ENCODE measurements around the gene B3GNT3.
A peak's percentile ranks its signal among the peaks of the same experiment; 100 is the strongest.

Gene B3GNT3

GRCh38 chr19:17794731-17795494, at the start of gene B3GNT3:
Gene B3GNT3, plus strand, starts transcription at chr19:17795138. Its CDS starts 12,670 bp downstream, at chr19:17807808.
- peak; percentile 87 for DNase-seq (ENCODE audit: low spot score)

- DNase-seq (ENCODE audit: low spot score): peak; percentile 96
Observed at GRCh38 chr19:17747205-17748098, 47.5 kb upstream of the B3GNT3 start.

- no peak for DNase-seq (ENCODE audit: low spot score)
Observed at GRCh38 chr19:17748884-17749638, 45.9 kb upstream of the B3GNT3 start.

- no peak for DNase-seq (ENCODE audit: low spot score)
Observed at GRCh38 chr19:17749912-17750317, 45.0 kb upstream of the B3GNT3 start.

GRCh38 chr19:17751103-17751911, 43.6 kb upstream of the B3GNT3 start, which contains the start of gene FCHO1:
Gene FCHO1, plus strand, starts transcription at chr19:17751477. Its CDS starts 3,688 bp downstream, at chr19:17755165.
- no peak for DNase-seq (ENCODE audit: low spot score)

GRCh38 chr19:17751912-17752273, 43.0 kb upstream of the B3GNT3 start:
- DNase-seq (ENCODE audit: low spot score): no peak

GRCh38 chr19:17752865-17753639, 41.9 kb upstream of the B3GNT3 start:
- DNase-seq (ENCODE audit: low spot score): no peak

GRCh38 chr19:17753976-17754375, 41.0 kb upstream of the B3GNT3 start:
- DNase-seq (ENCODE audit: low spot score): no peak

GRCh38 chr19:17754634-17755442, 40.1 kb upstream of the B3GNT3 start:
- no peak for DNase-seq (ENCODE audit: low spot score)

- DNase-seq (ENCODE audit: low spot score): no peak
Observed at GRCh38 chr19:17755443-17755890, 39.5 kb upstream of the B3GNT3 start.

- no peak for DNase-seq (ENCODE audit: low spot score)
Observed at GRCh38 chr19:17755977-17756670, 38.8 kb upstream of the B3GNT3 start.

- no peak for DNase-seq (ENCODE audit: low spot score)
Observed at GRCh38 chr19:17757125-17757524, 37.8 kb upstream of the B3GNT3 start.

- DNase-seq (ENCODE audit: low spot score): no peak
Observed at GRCh38 chr19:17758515-17758914, 36.4 kb upstream of the B3GNT3 start.

GRCh38 chr19:17761148-17761547, 33.8 kb upstream of the B3GNT3 start:
- no peak for DNase-seq (ENCODE audit: low spot score)

GRCh38 chr19:17762505-17763229, 32.3 kb upstream of the B3GNT3 start:
- peak; percentile 79 for DNase-seq (ENCODE audit: low spot score)

GRCh38 chr19:17764348-17764747, 30.6 kb upstream of the B3GNT3 start:
- DNase-seq (ENCODE audit: low spot score): no peak

GRCh38 chr19:17765069-17765618, 29.8 kb upstream of the B3GNT3 start:
- peak; percentile 48 for DNase-seq (ENCODE audit: low spot score)

GRCh38 chr19:17766543-17767131, 28.3 kb upstream of the B3GNT3 start:
- DNase-seq (ENCODE audit: low spot score): peak; percentile 81

All from SW480 (cell line).